Stomach (tissue), 4 donors: ENCODE results near the gene PALM3.

Source experiments
- CTCF ChIP-seq, 7 experiments: fragments of 450-650 bp in 4 of 7; fragments of 200-600 bp in 3 of 7; sonication (generic) in 3 of 7; IDR thresholded peaks; one replicate each; pipeline ENCODE4 v1.5.1; 2016 to 2019; ENCODE audit warnings: antibody characterized with exemption in 7 of 7, control low read depth in 2 of 7, mild to moderate bottlenecking in 1 of 7
- POLR2A ChIP-seq, 4 donors: fragments of 450-650 bp; IDR thresholded peaks; one replicate each; pipeline ENCODE4 v1.6.1; 2016; ENCODE audit warnings: antibody characterized with exemption in 4 of 4, control low read depth in 2 of 4, mild to moderate bottlenecking in 1 of 4, moderate library complexity in 1 of 4

- no peak for TF ChIP-seq POLR2A (IDR thresholded peaks at IDR 0.05)
- TF ChIP-seq CTCF (IDR thresholded peaks at IDR 0.05), result no peak
Observed at GRCh38 chr19:14105680-14106079, 43.8 kb upstream of the PALM3 start.
